ENCODE data around the gene MGME1.

Gene MGME1

DNA sequence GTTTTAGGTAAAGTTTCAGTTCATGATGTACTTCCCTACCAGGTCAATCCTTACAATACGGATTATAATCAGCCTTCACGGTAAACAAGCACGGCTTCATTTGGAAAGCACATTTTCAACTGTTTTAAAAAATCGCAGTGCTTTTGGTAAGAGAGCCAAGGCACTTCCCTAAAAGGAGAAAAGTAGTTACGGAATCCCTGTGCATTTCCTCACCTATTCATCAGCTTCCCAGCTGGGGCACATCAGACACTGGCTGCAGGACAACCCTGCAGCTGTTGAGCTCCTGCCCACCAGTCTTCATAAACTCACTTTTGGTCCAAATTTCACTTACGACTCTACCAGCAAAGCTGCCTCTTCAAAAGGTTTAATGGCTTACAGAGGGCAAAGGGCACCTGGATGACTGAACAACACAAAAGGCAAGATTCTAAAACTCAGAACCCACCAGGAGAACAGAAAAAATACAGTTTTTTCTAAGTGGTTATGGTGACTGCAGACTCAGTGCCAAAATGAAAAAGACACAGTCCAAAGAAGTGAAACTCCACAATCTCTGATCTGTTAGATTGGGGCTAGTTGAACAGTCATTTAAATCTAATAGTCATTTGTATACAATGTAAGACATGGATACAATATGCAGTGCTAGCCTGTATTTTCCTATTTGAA lies 7.8 kb upstream of the MGME1 start:
- no peak for DNase-seq

DNA sequence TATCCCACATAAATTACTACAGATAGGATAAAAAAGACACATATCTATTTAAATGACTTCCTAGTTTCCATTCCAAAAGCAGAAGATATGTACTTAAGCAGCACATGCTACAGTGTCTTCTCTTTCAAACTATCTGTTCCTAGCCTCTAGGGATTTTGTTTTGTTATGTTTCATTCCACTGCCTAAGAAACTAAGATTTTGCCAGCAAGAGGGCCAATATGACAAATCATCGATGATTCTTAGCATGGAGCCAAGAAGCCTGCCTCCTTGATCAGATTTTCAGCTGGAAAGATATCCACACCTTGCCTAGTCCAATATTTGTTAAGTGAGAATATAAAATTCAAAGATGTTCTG lies 7.3 kb upstream of the MGME1 start:
- no peak for DNase-seq

DNA sequence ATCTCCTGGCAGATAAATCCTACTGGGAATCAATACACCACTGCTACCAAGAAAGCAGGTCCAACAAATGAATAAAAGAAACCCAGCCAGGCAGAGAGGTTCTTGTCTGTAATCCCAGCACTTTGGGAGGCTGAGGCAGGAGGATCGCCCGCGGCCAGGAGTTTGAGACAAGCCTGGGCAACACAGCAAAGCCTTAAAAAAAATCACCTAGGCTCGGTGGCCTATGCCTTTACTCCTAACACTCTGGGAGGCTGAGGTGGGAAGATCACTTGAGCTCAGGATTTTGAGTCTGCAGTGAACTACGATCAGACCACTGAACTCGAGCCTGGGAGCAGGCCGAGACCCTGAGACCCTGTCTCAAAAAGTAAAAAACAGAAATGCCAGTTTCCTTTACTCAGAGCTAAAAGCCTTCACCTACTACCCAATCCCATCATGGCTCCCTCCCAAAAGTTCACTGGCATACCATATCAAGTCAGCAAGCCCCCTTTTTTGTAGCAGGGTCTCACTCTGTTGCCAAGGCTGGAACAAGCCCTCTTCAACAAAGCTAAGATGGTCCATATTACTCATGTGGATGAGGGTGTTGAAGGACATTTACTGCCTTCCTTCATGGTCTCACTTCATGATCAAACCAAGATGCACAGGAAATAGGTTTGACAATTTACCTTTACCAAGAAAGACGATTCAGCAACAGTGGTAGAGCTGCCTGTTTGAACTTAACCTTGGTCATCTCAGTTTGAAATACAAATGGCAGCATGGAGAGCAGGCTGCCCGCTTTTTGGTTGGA lies 5.5 kb upstream of the MGME1 start:
- DNase-seq = no peak

DNA sequence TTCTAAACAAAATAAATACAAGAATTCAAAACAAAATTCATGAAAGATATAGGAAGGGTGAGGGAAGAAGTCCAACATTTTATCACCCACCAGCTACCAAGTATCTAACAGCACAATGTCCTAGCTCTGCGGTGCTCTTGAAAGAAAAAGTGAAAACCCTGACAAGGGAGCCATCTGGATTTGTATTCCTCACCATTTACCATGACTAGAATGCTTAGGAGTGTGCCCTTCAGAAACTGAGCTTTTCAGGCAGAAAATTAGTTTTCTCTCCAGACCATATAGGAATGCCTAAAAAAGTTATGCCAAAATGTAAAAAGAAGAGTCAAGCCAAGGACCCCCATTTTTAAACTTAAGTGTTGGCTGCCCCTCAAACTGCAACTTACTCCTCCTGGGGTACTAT lies 4.7 kb upstream of the MGME1 start:
- no peak for DNase-seq

DNA sequence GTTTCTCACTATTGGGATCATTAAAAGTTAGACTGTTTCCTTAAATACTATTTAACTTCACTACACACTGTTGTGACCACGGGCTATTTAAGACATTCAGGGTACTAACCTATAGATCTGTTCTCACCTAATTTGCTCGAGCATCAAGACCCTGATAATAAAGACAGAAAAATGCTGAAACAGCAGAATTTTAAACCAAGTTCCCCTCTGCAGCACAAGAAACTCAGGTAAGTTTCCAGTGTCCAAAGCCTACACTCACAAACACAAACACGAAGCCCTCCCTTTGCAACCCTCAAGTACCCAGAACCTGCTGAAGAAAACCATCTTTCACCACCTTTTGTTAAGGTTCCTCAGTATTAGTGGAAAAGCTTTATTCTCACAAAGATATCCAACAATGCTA lies 4.2 kb upstream of the MGME1 start:
- DNase-seq = no peak

DNA sequence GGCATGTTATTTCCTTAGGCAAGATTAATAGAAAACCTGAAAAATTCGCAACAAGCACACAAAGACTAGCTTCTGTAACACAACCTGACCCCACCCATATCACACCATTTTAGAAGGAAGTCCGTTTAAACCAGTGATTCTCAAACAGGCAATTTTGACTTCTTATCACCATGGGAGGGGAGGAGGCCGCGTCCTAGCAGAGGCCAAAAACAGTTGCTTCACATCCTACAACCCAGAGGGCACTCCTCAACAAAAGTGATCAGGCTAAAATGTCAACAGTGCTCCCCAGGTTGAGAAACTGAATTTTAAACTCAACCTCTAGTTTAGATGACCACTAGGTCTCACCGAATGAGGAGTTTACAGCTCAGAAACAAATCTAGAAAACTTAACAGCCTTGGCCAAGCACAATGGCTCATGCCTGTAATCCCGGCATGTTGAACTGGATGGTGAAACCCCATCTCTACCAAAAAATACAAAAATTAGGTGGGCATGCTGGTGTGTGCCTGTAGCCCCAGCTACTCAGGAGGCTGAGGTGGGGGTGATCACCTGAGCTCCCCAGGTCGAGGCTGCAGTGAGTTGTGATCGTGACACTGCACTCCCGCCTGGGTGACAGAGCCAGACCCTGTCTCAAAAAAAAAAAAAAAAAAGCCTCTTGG lies 3.6 kb upstream of the MGME1 start:
- no peak for DNase-seq

DNA sequence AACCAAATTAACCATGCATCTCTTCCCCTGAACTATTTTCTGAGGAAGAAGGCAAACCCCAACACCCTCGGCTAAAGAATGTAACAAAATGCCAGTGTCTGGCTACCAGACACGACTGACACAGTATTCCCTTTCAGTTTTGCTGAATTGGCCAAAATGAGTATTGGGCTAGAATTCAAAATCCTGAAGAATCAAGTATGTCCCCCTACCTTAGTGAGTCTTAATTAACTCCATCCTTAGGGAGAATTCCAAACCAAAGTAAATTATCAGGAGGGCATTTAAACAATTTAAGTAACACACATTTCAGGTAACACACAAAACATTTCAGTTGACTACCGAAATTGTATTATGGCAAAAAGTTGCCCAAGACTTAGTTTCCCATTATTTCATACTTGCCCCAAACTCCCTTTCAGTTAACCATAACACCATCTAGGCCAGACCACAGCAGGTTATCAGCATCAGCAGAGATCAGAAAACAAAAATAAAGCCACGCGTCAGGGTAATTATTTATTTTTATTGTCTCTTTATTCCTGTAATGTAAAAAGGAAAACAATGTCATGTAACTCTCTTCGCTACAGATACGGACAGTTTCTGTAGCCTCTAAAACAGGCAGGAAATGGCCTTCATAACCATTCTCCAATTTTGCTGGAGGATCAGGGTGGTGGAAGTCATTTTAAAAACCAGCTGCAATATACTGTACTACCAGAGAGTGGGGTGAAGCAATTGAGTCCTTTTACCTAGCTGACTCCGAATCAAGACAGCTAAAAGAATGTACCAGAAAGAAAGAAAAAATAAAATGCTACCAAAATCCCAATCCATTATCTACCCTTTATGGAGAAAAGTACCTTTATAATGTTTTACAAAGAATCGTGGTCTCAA lies 2.1 kb upstream of the MGME1 start:
- no peak for DNase-seq

DNA sequence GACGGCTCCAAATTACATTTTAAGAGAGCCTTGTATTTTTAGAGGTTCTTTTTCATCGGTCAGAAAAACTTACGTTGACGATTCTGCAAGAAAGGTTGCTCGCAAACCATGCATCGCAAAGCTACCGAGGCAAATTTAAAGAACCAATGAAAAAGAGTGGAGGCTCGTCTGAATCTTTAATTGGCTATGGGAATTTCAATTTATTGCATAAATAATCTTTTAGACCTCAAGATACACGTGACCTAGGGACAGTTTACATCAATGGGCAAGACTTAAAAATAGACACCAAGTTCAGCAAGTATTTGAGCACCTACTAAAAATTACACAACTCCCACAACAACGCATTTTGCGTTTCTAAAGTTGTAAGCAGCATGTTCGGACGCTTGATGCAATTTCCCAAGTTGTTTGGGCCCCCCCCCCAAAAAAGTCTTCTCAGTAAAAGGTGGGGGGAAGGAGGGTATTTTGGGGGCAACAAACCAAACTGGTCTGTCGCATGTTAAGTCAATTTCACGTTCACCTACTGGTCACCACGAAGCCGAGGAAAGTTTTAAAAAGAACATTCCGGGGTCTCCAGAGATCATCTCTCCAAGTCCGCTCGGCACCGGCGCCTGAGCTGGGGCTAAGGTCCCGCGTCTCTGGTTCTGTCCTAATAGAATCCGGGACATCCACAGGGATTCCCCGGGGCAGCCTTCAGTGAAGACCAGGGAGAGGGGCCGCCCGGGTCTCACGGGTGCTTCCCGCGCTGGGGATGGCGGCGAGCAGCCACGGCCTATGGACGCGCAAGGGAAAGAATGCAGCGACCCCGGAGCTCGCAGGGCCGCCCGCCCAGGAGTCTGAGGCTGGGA lies 1.1 kb upstream of the MGME1 start:
- DNase-seq = no peak

DNA sequence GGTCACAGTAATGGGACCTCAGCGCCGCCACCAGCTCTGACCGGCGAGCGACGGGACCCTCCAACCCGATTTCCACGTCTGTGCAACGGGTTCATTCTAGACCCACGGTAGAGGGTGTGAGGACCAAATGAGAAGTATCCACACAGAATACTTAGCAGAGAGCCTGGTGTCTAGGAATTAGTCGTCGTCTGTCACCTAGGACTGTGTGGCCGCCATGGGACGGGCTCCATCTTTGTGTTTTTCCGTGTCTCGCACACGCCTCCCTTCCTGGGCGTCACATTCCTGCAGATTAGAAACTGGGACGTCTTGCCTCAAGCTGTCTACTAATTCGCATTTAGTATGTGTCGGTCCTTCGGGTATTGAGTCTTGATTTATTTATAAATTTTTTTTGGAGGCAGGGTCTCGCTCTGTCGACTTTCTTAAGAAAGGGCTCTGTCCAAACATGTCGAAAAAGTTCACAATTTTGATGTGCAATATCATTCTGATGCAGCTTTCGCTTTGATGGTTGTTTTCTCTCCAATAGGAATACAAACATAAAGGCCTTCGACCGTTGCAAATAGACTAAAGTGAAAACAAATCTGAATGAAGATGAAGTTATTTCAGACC lies 563 bp downstream of the MGME1 start:
- DNase-seq = no peak

DNA sequence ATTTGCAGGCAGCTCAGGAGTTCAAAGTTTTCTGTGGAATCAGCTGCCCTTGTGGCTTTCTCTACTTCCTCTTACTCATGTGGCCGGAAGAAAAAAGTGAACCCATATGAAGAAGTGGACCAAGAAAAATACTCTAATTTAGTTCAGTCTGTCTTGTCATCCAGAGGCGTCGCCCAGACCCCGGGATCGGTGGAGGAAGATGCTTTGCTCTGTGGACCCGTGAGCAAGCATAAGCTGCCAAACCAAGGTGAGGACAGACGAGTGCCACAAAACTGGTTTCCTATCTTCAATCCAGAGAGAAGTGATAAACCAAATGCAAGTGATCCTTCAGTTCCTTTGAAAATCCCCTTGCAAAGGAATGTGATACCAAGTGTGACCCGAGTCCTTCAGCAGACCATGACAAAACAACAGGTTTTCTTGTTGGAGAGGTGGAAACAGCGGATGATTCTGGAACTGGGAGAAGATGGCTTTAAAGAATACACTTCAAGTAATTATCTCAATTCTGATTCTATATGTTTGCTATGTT lies 1.1 kb downstream of the MGME1 start:
- no peak for DNase-seq

DNA sequence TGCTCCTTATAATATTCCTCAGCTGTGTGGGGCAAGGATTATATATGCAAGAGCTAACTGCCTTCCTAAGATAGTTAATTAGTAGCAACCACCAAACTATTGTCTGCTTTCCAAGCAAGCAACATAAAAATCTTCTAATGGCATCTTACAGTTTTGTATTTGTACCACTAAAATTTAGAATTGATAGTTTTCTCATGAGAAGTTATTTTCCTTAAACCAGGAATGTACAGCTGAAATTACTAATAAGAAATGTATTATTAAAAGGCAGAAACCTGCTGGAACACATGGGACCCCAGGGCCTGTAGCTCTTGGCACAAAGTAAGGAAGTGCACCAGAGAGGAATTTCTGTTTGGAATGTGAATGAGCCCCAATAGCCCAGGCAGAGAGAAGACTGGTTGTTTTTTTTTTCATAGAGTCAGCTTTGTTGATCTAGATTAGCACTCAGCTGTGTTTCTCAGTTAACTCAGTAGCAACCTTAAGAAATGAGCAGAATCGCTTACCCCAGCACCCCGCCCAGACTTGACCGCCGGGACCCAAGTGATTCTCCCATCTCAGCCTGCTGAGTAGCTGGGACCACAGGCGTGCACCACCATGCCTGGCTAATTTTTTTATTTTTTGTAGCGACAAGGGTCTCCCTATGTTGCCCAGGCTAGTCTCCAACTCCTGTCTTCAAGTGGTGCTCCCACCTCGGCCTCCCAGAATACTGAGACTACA lies 2.6 kb downstream of the MGME1 start:
- no peak for DNase-seq

DNA sequence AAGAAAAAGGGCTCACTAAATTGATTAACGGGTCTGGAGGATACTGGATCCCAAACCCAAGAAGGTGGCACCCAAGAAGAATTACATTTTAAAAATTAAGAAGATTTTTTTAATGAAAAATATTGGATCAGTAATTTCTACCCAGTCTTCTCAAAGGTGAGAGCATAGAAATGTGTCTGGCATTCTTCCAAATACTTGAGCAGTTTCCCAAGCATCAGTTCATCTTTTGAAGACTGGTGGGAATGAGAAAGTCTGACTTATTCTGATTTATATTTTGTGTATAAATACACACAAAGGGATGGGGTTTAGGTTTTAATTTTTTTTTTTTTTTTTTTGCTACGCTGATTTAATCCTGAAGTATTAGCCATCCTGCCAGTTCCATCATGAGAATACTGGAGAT lies 3.3 kb downstream of the MGME1 start:
- no peak for DNase-seq

DNA sequence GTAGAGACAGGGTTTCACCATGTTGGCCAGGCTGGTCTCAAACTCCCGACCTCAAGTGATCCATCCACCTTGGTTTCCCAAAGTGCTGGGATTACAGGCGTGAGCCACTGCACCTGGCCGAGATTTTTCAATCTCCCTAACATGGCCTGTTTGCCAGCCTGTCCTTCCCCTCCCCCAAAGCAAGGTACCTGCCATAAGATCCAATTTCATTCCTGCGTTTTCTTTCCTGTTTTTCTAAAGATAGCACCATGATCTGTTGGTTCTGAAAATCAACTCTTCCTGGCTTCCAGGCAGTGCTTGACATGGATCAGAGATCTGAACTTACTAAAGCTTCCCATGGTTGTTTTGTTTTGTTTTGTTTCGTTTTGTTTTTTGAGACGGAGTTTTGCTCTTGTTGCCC lies 7.5 kb downstream of the MGME1 start:
- no peak for DNase-seq

DNA sequence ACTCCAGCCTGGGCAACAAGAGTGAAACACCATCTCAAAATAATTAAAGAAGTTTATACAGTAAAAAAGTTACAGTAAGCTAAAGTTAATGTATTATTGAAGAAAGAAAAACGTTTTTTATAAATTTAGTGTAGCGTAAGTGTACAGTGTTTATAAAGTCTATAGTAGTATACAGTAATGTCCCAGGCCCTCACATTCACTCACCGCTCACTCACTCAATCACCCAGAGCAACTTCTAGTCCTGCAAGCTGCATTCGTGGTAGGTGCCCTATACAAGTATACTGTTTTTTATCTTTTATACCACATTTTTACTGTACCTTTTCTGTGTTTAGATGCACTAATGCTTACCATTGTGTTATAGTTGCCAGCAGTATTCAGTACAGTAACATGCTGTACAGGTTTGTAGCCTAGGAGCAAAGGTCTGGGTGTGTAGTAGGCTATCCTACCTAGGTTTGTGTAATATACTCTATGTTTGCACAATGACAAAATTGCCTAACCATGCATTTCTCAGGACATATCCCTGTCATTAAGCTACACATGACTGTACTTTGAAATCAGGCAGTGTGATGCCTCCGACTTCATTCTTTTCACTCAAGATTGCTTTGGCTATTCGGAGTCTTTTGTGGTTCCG lies 16.7 kb downstream of the MGME1 start:
- no peak for DNase-seq

DNA sequence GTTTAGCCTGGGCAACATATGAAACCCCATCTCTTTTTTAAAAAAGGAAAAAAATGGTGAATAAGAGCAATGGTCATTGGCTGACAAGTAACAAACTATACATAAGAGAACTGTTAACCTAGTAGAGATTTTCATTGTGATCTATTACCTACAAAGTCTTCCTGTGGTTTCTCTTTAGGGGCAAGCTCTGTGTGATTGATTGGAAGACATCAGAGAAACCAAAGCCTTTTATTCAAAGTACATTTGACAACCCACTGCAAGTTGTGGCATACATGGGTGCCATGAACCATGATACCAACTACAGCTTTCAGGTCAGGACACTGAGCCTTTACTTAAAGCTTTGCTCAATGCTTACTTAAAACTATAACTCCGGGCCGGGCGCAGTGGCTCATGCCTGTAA lies 19.2 kb downstream of the MGME1 start:
- DNase-seq = no peak

DNA sequence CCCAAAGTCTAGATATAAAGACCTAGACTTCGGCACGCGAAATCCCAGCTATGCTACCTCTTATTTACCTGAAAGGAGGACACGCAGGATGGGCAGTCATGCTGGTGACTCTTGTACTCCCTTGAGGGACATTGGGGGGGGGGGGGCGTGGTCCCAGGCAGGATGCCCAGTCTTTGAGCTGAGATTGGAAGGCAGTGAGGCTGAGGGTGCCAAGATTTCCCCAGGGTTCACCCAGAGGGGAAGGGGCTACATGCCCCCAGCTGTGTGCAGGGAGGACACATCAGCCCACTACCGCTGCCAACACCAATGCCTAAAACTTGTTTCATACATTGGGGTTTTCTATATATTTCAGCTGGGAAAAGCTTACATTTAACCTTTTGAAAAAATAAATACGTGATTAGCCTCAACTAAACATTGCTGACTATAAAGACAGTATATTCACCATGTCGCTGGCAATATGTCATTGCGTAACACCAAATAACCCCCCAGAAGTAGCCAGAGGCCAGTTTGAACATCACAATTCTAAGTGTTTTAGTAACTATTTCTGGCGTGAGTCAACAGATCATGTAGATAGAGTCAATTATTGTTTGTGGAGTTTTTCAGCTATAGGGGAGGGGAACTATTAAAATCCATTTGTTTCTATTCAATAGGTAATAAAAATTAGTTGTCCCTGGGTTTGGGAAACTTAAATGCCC lies 21.6 kb downstream of the MGME1 start:
- DNase-seq = no peak

DNA sequence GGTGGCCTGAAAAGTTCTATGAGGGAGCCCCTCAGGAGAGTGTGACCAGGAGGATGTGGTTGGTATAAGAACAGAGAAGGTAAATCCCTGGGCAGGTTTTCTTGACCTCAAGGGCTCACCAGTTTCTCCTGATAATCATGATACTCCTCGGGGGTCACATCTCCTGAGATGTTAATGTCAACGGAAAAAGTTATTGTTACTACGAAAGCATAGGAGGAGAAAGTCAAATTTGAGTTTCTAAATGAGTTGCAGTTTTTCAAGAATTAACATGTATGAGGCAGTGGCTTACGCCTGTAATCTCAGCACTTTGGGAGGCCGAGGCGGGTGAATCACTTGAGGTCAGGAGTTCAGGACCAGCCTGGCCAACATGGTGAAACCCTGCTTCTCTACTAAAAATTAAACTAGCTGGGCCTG lies 23.4 kb downstream of the MGME1 start:
- no peak for DNase-seq

DNA sequence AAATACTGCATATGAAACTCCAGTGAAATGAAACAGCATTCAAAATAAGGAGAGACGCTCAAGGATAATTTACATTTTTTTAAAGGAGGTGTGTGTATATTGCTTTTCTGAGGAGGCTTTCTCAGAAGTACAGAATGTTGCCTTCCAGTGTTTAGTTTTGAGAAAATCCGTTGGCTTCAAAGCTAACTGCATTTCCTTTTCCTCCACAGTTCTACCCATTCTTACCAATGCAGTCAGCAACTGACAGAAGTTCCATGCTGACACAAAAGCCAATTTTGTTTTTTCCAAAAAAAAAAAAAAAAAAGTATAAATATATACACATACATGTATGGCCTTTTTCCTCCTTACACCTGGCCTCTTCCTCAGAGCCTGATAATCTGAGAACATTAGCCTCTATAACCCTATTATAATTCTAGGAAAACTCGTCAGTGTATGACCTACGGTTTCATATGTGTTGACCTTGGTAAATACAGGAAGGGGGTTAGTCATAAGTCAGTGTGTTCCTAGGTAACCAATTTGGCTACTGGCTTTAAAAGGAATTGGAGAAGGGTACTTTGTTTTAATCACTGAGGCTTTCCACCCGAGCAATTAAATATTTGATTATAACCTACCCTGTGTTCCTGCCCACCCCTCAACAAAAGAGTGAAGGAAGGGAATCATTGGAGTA lies 24.2 kb downstream of the MGME1 start:
- no peak for DNase-seq

DNA sequence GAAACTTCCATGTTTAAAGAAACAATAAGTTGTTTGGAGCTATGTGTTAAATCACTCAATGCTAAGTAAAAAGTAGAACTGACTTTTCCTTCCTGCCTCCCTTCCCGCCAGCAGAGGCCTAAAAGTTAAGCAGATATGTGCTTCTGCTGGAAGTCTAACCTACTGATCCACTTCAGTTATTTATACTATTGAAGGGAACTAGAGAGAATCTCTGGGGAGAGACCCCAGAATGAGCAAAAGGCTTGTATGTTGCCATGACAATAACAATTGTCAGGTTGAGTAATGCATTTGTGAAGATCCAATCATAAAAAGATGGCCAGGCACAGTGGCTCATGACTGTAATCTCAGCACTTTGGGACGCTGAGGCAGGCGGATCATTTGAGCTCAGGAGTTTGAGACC lies 24.7 kb downstream of the MGME1 start:
- no peak for DNase-seq
